GM18951 (cell line): Measurements from ENCODE around the gene PGGHG.

Experiments
- POLR2A ChIP-seq: IDR thresholded peaks from 4 replicates; pipeline ENCODE4 v1.6.1; 2011; ENCODE audit warnings: mild to moderate bottlenecking; ENCODE audit not compliant: insufficient read length, insufficient read depth; ENCODE audit errors: extremely low read depth
- in situ Hi-C: fragments of 300-500 bp; cut with MboI; formaldehyde crosslinking; loops from one replicate; pipeline ENCODE4 v1.12.0; 2022; ENCODE audit warnings: low sequenced_read_pairs, mixed read lengths, inconsistent platforms; ENCODE audit not compliant: unreplicated experiment

Gene PGGHG

GRCh38 chr11:335779-336658 lies 47.1 kb downstream of the PGGHG start:
- no peak for TF ChIP-seq POLR2A
- in situ Hi-C loops = no loop called here

GRCh38 chr11:336659-337198 lies 47.8 kb downstream of the PGGHG start:
- in situ Hi-C loops = no loop called here

GRCh38 chr11:337711-338110 lies 48.8 kb downstream of the PGGHG start:
- in situ Hi-C loops = no loop called here

More at GRCh38 chr11:336659-337198, 47.8 kb downstream of the PGGHG start:
- no peak for TF ChIP-seq POLR2A

GRCh38 chr11:339963-340362 lies 51.0 kb downstream of the PGGHG start:
- in situ Hi-C loops = no loop called here
- no peak for TF ChIP-seq POLR2A

More at GRCh38 chr11:337711-338110, 48.8 kb downstream of the PGGHG start:
- TF ChIP-seq POLR2A = no peak

DNA sequence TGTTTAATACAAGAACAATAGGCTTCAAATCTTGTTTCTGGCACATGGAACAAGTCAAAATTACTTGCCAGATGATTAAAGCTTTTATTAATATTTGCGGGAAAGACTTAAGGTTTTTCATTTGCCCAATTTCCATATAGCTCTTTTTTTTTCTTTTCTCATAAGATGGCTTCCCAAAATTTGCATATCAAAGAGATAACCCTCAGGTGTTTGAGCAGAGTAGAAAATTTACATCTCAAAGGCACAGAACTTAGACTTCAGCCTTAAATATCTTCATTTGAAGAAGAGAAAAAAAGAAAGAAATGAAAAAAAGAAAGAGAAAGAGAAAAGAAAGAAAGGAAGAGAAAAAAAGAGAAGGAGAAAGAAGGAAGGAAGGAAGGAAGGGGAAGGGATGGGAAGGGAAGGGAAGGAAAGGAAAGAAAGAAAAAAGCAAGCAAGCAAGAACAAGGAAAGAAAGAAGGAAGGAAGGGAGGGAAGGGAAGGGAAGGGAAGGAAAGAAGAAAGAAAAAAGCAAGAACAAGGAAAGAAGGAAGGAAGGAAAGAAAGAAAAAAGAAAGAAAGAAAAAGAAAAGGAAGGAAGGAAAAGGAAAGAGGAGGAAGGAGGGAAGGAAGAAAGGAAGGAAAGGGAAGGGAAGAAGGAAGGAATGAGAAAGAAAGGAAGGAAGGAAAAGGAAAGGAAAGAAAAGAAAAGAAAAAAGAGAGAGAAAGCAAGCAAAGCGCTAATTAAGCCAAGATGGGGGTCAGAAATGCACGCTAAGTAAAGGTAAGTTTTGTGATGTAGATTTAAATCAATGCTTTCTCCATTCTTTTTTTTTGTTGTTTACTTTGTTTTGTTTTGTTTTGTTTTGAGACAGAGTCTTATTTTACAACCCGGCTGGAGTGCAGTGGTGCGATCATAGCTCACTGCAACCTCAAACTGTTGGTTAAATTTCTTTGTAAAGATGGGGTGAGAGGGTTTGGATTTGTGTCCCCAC lies 51.9 kb downstream of the PGGHG start:
- in situ Hi-C loops = no loop called here

DNA sequence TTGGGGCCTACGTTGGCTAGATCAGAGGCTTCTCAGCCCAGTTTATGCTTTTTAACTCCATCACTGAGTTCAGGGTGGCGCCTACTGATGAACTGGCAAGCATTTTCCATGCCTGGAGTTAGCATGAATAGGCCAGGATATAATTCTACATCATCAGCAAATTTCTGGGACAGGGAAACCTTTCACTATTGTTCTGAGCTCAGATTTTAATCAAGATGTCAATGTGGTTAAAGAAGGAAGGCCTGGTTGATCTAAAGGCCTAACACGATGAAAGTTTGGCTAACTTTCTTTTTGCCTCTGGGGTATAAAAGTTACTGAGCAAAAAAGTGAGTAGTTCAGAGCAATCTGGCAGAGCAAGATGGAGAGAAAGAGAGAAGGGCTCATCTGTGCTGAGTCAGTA lies 53.4 kb downstream of the PGGHG start:
- TF ChIP-seq POLR2A = no peak
- in situ Hi-C loops = no loop called here

More for the DNA sequence above, 51.9 kb downstream of the PGGHG start:
- TF ChIP-seq POLR2A = no peak

DNA sequence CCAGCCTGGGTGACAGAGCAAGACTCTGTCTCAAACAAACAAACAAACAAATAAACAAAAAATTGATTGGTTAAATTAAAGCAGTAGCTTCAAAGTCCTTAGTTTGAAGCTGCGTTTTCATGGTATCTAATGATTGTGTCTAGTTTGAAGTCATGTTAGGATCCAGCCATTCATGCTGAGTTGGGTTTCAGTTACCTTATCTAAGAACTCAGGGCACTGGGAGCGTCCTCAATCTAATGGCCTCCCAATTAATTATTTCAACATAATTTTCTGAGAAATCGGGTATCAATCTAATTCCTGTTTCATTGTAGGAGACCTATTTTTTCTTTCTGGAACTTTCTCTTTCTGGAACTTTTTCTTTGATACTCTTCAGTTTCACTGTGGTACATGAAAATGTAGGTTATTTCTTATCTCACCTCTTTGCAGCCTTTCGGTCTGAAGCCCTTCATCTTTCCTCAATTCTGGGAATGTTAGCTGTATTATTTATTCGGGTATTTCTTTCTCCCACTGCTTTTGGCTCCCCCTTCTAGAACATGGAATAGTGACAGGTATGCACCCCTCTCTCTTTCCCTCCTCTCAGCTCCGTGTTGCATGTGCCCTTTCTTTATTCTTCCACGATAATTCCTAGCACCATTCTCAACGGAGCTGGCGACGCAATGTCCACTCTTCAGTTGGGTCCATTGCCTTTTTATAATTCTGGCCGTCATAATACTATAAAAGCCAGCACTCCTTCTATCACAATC lies 56.1 kb downstream of the PGGHG start:
- in situ Hi-C loops = no loop called here

More for the DNA sequence above, 56.1 kb downstream of the PGGHG start:
- TF ChIP-seq POLR2A = no peak
